HuH-7.5 (cell line): ENCODE results near the gene OGG1.

Experiments used
- DNase-seq: peaks from one replicate; pipeline ENCODE4 v3.0.0; 2011; ENCODE audit warnings: low spot score

OGG1 gene

GRCh38 chr3:9749645-9750555, at the start of gene OGG1:
Gene OGG1, plus strand, starts transcription at chr3:9749952. Its CDS starts 335 bp downstream, at chr3:9750287.
- DNase-seq = peak; percentile 100

- DNase-seq = no peak
These were observed 49.2 kb upstream of the OGG1 start for GRCh38 chr3:9700536-9700935.

- no peak for DNase-seq
These were observed 48.7 kb upstream of the OGG1 start for GRCh38 chr3:9701006-9701405.

GRCh38 chr3:9701711-9702110, 48.0 kb upstream of the OGG1 start:
- DNase-seq = no peak

GRCh38 chr3:9703240-9703639, 46.5 kb upstream of the OGG1 start:
- no peak for DNase-seq

GRCh38 chr3:9703736-9704346, 45.9 kb upstream of the OGG1 start, which contains the start of gene CPNE9:
Gene CPNE9, plus strand, starts transcription at chr3:9703833. Its CDS starts 164 bp downstream, at chr3:9703997.
- no peak for DNase-seq

- peak; percentile 89 for DNase-seq
These were observed 45.1 kb upstream of the OGG1 start for GRCh38 chr3:9704347-9705322.

GRCh38 chr3:9710174-9710739, 39.5 kb upstream of the OGG1 start:
- no peak for DNase-seq

- DNase-seq = no peak
These were observed 37.3 kb upstream of the OGG1 start for GRCh38 chr3:9712415-9712814.

GRCh38 chr3:9713142-9713541, 36.6 kb upstream of the OGG1 start:
- no peak for DNase-seq

GRCh38 chr3:9715136-9715535, 34.6 kb upstream of the OGG1 start:
- DNase-seq = no peak

GRCh38 chr3:9715764-9716437, 33.9 kb upstream of the OGG1 start:
- peak; percentile 64 for DNase-seq

- DNase-seq = no peak
These were observed 32.8 kb upstream of the OGG1 start for GRCh38 chr3:9716801-9717555.

GRCh38 chr3:9717563-9717962, 32.2 kb upstream of the OGG1 start:
- DNase-seq = no peak

GRCh38 chr3:9718118-9718517, 31.6 kb upstream of the OGG1 start:
- no peak for DNase-seq

- no peak for DNase-seq
These were observed 28.6 kb upstream of the OGG1 start for GRCh38 chr3:9721015-9721699.

- no peak for DNase-seq
These were observed 28.1 kb upstream of the OGG1 start for GRCh38 chr3:9721700-9722060.

GRCh38 chr3:9725775-9726515, 23.8 kb upstream of the OGG1 start:
- DNase-seq = peak; percentile 4

GRCh38 chr3:9727041-9727595, 22.6 kb upstream of the OGG1 start:
- DNase-seq = no peak
